CD4-positive, alpha-beta memory T cell (primary cell): Measurements from ENCODE around the gene CUBN. TPM values are rescaled to one million over a fixed set of nuclear protein-coding genes. Genes with fewer than 3 reads are reported as not detected.

Experiments used
- CTCF ChIA-PET: fragments of 350-600 bp; sonication (Branson Sonifier 250); formaldehyde crosslinking; loops from one replicate; lab custom pipeline; 2021; ENCODE audit warnings: inconsistent platforms; ENCODE audit not compliant: partially characterized antibody; lab: Charles Lee
- POLR2A ChIA-PET: fragments of 350-600 bp; sonication (Branson Sonifier 250); formaldehyde crosslinking; loops from one replicate; lab custom pipeline; 2021; ENCODE audit not compliant: partially characterized antibody; lab: Charles Lee
- DNase-seq, 5 donors: peaks; one replicate each; pipeline versions ENCODE4 v3.0.0 to v3.0.0-alpha.2; 2020 to 2022; ENCODE audit warnings: mixed read lengths in 1 of 5
- H3K27ac ChIP-seq: one replicate; pipeline ENCODE4 v1.7.0; 2013; ENCODE audit warnings: low read depth, low read length
- H3K27me3 ChIP-seq: 2 replicates; pipeline ENCODE4 v1.7.0; 2013; ENCODE audit warnings: mild to moderate bottlenecking, low read length, moderate library complexity; ENCODE audit not compliant: insufficient read depth
- H3K36me3 ChIP-seq: 2 replicates; pipeline ENCODE4 v1.7.0; 2013; ENCODE audit warnings: mild to moderate bottlenecking, low read length, moderate library complexity; ENCODE audit not compliant: insufficient read depth
- H3K4me1 ChIP-seq: 2 replicates; pipeline ENCODE4 v1.7.0; 2013; ENCODE audit warnings: mild to moderate bottlenecking, low read length, moderate library complexity; ENCODE audit not compliant: insufficient read depth
- H3K4me3 ChIP-seq, 2 donors: one replicate each; pipeline ENCODE4 v1.7.0; 2013; ENCODE audit warnings: low read length in 2 of 2, mild to moderate bottlenecking in 1 of 2
- H3K9me3 ChIP-seq, 2 donors: one replicate each; pipeline ENCODE4 v1.7.0; 2013; ENCODE audit warnings: low read length in 2 of 2, control low read depth in 1 of 2; ENCODE audit not compliant: control insufficient read depth in 1 of 2
- H3K27ac Mint-ChIP-seq, 7 donors: one replicate each; pipeline ENCODE4 v1.8.0; 2020 to 2021; ENCODE audit warnings: mixed read lengths in 7 of 7, mild to moderate bottlenecking in 6 of 7, inconsistent platforms in 3 of 7, moderate library complexity in 3 of 7
- H3K27me3 Mint-ChIP-seq, 2 donors: one replicate each; pipeline ENCODE4 v1.8.0; 2020 to 2021; ENCODE audit warnings: mixed read lengths in 2 of 2
- H3K36me3 Mint-ChIP-seq, 2 donors: one replicate each; pipeline ENCODE4 v1.8.0; 2020 to 2021; ENCODE audit warnings: mixed read lengths in 2 of 2, inconsistent platforms in 1 of 2, mild to moderate bottlenecking in 1 of 2
- H3K4me1 Mint-ChIP-seq, 4 donors: one replicate each; pipeline ENCODE4 v1.8.0; 2020 to 2021; ENCODE audit warnings: mixed read lengths in 4 of 4, mild to moderate bottlenecking in 1 of 4
- H3K4me3 Mint-ChIP-seq, 8 donors: one replicate each; pipeline ENCODE4 v1.8.0; 2020 to 2021; ENCODE audit warnings: mixed read lengths in 8 of 8, mild to moderate bottlenecking in 7 of 8, moderate library complexity in 6 of 8, inconsistent platforms in 3 of 8
- H3K9me3 Mint-ChIP-seq, 8 donors: one replicate each; pipeline ENCODE4 v1.8.0; 2020 to 2021; ENCODE audit warnings: mixed read lengths in 8 of 8, mild to moderate bottlenecking in 5 of 8, inconsistent platforms in 3 of 8, moderate library complexity in 1 of 8
- intact Hi-C: fragments of 100-400 bp; cut with micrococcal nuclease; formaldehyde crosslinking; loops from one replicate; pipeline ENCODE4 v1.15.1; 2023
- polyA plus RNA-seq, 2 donors: library from polyadenylated mRNA; unstranded; fragments of 300-500 nt; fragmentation: Illumina TruSeq; gene quantifications; one replicate each; pipeline ENCODE4 v1.2.3, GENCODE V29; 2021
- total RNA-seq, 2 experiments: library from RNA; stranded (reverse); gene quantifications; one replicate each; pipeline ENCODE4 v1.2.3, GENCODE V29; 2021

Gene CUBN
- total and polyA plus RNA-seq, 4 experiments from 2014 or later = 0.49 to 10.9 (median 8.5) TPM; not detected in 1

DNA sequence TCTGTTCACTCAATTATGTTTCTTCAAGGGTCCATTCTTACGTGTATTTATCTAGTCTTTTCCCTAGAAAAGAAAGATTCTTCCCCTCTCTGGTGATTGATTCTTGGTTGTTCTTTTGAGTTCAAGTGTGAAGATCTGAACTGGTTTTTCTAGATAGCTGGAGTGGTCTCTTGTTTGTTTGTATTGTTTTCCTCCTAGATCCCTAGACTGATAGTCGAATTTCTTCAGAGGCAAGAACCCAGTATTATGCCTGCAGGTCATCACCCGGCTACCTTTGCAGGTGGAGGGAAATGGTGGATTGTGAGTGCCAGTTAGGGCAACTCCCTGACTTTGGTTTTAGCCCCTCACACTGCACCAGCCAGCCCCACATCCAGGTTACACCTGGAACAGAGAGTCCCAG lies 310.2 kb downstream of the CUBN start:
- CTCF ChIA-PET = interaction anchor here (1.0 kb wide), 1 partner anchor 613 kb away, joined by 3 read pairs; no protein-coding TSS in a partner anchor
- Mint-ChIP-seq H3K27me3 (no peaks in the 10 kb centered on the region), H3K9me3 (peaks cover 0 to 20% (median 13%) of the 10 kb centered on the region in 8 donors), H3K4me3 (peak overlapping the region; percentile 14 to 66 (median 26)), H3K4me1 (peaks cover 19 to 44% (median 29%) of the 10 kb centered on the region in 4 donors), H3K36me3 (peaks cover 29 to 31% of the 10 kb centered on the region in 2 donors), H3K27ac (peak overlapping the region in 4 of 7 donors; percentile 13 to 58 (median 34))
- Histone ChIP-seq H3K9me3 (peaks cover 0 to 7% of the 10 kb centered on the region in 2 donors), H3K27ac (no peak overlapping the region), H3K4me3 (no peak overlapping the region), H3K27me3 (no peaks in the 10 kb centered on the region), H3K36me3 (no peaks in the 10 kb centered on the region), H3K4me1 (peaks cover 29% of the 10 kb centered on the region)
- intact Hi-C loops = loop anchor here (5.0 kb wide), 2 partner anchors 383 to 1722 kb away; partner anchors contain the start of genes RPP38 and TRDMT1
- POLR2A ChIA-PET = interaction anchor here (2.7 kb wide), 1 partner anchor 410 kb away, joined by 14 read pairs; the partner anchor contains the start of gene VIM
- DNase-seq = no peak

DNA sequence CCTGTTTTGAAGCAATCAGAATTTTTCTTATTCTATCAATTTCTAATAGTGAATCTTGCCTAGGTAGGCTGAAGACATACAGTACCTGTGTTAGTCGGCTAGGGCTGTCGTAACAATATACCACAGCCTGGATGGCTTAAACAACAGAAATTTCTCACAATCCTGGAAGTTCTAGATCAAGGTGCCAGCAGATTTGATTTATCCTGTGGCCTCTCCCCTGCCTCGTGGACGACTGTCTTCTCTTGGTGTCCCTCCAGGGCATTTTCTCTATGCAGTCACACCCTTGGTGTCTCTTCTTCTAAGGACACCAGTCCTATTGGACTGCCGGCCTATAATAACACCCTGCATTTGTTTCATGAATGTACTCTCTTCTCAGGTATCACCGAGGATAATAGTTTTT lies 310.6 kb downstream of the CUBN start:
- H3K4me1 ChIP-seq = peaks cover 31% of the 10 kb centered on the region
- Mint-ChIP-seq H3K27ac (peak overlapping the region in 2 of 7 donors; percentile 49 to 58), H3K27me3 (no peaks in the 10 kb centered on the region), H3K4me1 (peaks cover 19 to 45% (median 29%) of the 10 kb centered on the region in 4 donors), H3K4me3 (peak overlapping the region in 6 of 8 donors; percentile 14 to 97 (median 27)), H3K36me3 (peaks cover 29 to 31% of the 10 kb centered on the region in 2 donors), H3K9me3 (peaks cover 0 to 20% (median 13%) of the 10 kb centered on the region in 8 donors)
- POLR2A ChIA-PET = no interaction called here
- no peak overlapping the region for H3K27ac ChIP-seq
- CTCF ChIA-PET = no interaction called here
- H3K4me3 ChIP-seq = no peak overlapping the region
- no peaks in the 10 kb centered on the region for H3K36me3 ChIP-seq
- intact Hi-C loops = loop anchor here (5.0 kb wide), 2 partner anchors 383 to 1722 kb away; partner anchors contain the start of genes RPP38 and TRDMT1
- no peaks in the 10 kb centered on the region for H3K27me3 ChIP-seq
- H3K9me3 ChIP-seq = peaks cover 0 to 7% of the 10 kb centered on the region in 2 donors
- no peak for DNase-seq

DNA sequence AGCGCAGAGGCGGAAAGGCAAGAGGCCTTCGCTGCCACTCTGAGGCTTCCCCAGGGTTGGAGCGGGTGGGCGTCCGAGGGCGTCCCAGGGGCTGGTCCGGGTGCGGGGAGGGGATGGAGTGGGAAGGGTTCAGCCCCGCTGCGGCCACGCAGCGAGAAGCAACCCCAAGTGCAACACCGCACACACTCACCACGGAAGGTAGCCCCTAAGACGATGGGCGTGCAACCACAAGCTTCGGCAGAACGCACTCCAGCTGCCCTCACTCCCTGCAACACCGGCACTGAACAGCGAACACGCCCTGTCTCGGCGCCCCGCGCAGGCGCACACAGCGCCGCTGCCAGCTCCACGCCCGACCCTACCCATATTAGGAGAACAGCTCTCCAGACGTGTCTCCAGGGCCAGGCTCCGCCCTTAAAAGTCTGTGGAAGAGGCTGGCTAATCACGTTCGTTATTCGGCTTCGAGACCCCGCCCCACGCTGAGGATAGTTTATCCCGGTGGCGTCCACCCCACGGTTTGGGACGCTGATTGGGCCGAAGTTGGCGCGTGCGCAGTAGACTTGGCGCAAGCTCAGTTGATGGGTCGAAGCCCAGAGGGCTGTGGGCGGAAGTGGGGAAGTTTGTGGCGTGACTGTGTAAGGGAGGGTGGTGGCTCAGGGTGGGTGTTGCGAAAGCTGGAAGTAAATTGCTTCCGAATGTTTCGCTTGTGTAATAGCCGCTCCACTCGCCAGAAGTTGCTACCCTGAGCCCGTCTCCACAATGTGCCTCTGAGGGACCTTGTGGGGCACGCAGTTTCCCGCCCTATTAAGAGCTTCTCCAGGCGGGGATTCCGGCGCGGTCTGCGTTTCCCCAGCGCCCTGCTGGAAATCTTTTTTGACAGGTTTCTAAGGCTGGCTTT lies 312.2 kb downstream of the CUBN start, which contains the start of gene RSU1:
Gene RSU1, minus strand, starts transcription at position 300 of the 895 bp plus-strand sequence. CDS start 343 bp downstream, outside the sequence.
- Histone ChIP-seq H3K27ac (peak within 1 kb of the TSS; percentile 78), H3K36me3 (no peaks in the 10 kb centered on the region), H3K9me3 (peaks cover 0 to 7% of the 10 kb centered on the region in 2 donors), H3K4me1 (peaks cover 37% of the 10 kb centered on the region), H3K27me3 (no peaks in the 10 kb centered on the region), H3K4me3 (peak within 1 kb of the TSS; percentile 58 to 70)
- CTCF ChIA-PET = interaction anchor here (0.6 to 1.7 kb wide), 12 partner anchors 8 to 611 kb away, joined by 3 to 20 read pairs (median 4); partner anchors contain the start of genes PTER and VIM
- intact Hi-C loops = loop anchor here (1.0 to 5.0 kb wide), 11 partner anchors 30 to 1841 kb away; partner anchors contain the start of genes ARL5B, MINDY3, PTER and RPP38
- Mint-ChIP-seq H3K27ac (peak within 1 kb of the TSS; percentile 88 to 98 (median 96)), H3K4me1 (peaks cover 24 to 55% (median 35%) of the 10 kb centered on the region in 4 donors), H3K36me3 (peaks cover 23 to 27% of the 10 kb centered on the region in 2 donors), H3K9me3 (peaks cover 0 to 11% (median 9%) of the 10 kb centered on the region in 8 donors), H3K27me3 (no peaks in the 10 kb centered on the region), H3K4me3 (peak within 1 kb of the TSS; percentile 95 to 99 (median 97))
- POLR2A ChIA-PET = interaction anchor here (0.7 to 3.2 kb wide), 28 partner anchors 9 to 957 kb away, joined by 3 to 101 read pairs (median 5); partner anchors contain the start of genes MINDY3, PTER, STAM and TRDMT1
- peak; percentile 100 for DNase-seq

DNA sequence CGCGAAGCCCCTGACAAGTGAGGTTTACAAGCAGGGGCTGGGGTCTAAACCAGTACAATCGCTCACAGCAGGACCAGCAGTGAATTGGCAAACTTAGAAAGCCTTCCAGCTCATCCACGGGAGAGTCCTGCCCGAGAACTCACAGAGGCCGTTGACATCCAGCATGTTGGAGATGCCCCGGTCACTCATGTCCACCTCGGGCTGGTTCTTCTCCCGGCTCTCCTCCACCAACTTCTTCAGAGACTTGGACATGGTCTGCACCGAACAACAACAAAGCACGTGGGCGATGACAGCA lies 312.8 kb downstream of the CUBN start:
- H3K27me3 Mint-ChIP-seq = no peaks in the 10 kb centered on the region
- H3K36me3 ChIP-seq = no peaks in the 10 kb centered on the region
- peak overlapping the region; percentile 88 to 98 (median 96) for H3K27ac Mint-ChIP-seq
- H3K4me3 ChIP-seq = peak overlapping the region; percentile 58 to 70
- ChIA-PET POLR2A (interaction anchor here (0.7 to 3.2 kb wide), 22 partner anchors 9 to 956 kb away, joined by 3 to 101 read pairs (median 6); partner anchors contain the start of genes MINDY3, PTER, STAM and TRDMT1), CTCF (interaction anchor here (0.9 to 1.7 kb wide), 7 partner anchors 8 to 612 kb away, joined by 3 to 20 read pairs (median 5); partner anchors contain the start of genes PTER and VIM)
- peak overlapping the region; percentile 95 to 99 (median 97) for H3K4me3 Mint-ChIP-seq
- peaks cover 26 to 59% (median 37%) of the 10 kb centered on the region in 4 donors for H3K4me1 Mint-ChIP-seq
- no peaks in the 10 kb centered on the region for H3K27me3 ChIP-seq
- peaks cover 20 to 24% of the 10 kb centered on the region in 2 donors for H3K36me3 Mint-ChIP-seq
- peaks cover 0 to 1% of the 10 kb centered on the region in 2 donors for H3K9me3 ChIP-seq
- peak overlapping the region; percentile 74 for H3K27ac ChIP-seq
- DNase-seq = no peak
- intact Hi-C loops = loop anchor here (1.0 to 5.0 kb wide), 11 partner anchors 29 to 1842 kb away; partner anchors contain the start of genes ARL5B, MINDY3, PTER and RPP38
- H3K4me1 ChIP-seq = peaks cover 37% of the 10 kb centered on the region
- H3K9me3 Mint-ChIP-seq = peaks cover 0 to 5% (median 3%) of the 10 kb centered on the region in 8 donors

DNA sequence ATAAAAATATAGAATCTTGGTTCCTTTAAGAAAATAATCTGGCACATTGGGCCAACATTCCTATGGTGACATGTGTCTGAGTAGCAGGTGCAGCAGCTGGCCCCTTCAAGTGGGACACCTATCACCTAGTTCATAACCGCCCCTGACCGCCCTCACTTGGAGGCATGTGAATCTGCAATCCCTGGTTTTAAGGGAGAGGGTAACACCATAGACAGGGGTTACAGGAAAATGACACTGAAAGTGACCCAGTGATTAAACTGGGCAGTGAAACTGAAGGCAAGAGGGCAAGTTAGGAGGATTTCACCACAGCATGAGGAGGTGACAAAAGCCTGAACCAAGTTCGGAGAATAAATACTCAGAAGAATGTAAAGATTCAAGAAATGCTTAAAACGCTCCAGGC lies 313.4 kb downstream of the CUBN start:
- Mint-ChIP-seq H3K27me3 (no peaks in the 10 kb centered on the region), H3K27ac (peak overlapping the region; percentile 59 to 98 (median 88)), H3K4me1 (peaks cover 27 to 65% (median 40%) of the 10 kb centered on the region in 4 donors), H3K4me3 (peak overlapping the region; percentile 95 to 99 (median 97)), H3K36me3 (peaks cover 23 to 27% of the 10 kb centered on the region in 2 donors), H3K9me3 (peaks cover 0 to 3% (median 0%) of the 10 kb centered on the region in 8 donors)
- no peak for DNase-seq
- intact Hi-C loops = loop anchor here (2.0 to 5.0 kb wide), 6 partner anchors 37 to 1843 kb away; partner anchors contain the start of genes ARL5B, PTER, RPP38 and TRDMT1
- POLR2A ChIA-PET = interaction anchor here (1.2 to 3.2 kb wide), 9 partner anchors 15 to 956 kb away, joined by 3 to 101 read pairs (median 13); partner anchors contain the start of genes MINDY3, TRDMT1 and VIM
- H3K36me3 ChIP-seq = no peaks in the 10 kb centered on the region
- H3K27ac ChIP-seq = no peak overlapping the region
- H3K4me1 ChIP-seq = peaks cover 37% of the 10 kb centered on the region
- no peaks in the 10 kb centered on the region for H3K9me3 ChIP-seq
- H3K27me3 ChIP-seq = no peaks in the 10 kb centered on the region
- H3K4me3 ChIP-seq = peak overlapping the region in 1 of 2 donors; percentile 58
- CTCF ChIA-PET = interaction anchor here (0.9 to 1.5 kb wide), 2 partner anchors 12 to 27 kb away, joined by 3 to 5 read pairs; no protein-coding TSS in a partner anchor

DNA sequence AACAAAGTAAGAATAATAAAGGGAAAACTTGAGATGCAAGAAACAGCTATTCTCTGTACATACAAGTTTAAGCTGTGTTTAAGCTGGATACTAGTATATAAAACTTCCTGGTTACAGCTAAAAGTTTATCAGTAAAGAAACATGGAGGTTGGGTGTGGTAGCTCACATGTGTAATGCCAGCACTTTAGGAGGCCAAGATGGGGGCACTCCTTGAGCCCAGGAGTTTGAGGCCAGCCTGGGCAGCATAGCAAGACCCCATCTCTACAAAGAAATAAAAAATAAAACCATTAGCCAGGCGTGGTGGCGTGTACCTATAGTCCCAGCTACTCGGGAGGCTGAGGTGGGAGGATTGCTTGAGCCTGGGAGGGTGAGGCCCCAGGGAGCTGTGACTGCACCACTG lies 315.6 kb downstream of the CUBN start:
- no peak for DNase-seq
- H3K4me1 Mint-ChIP-seq = peaks cover 32 to 72% (median 47%) of the 10 kb centered on the region in 4 donors
- H3K27ac ChIP-seq = no peak overlapping the region
- intact Hi-C loops = no loop called here
- H3K4me3 Mint-ChIP-seq = no peak overlapping the region
- H3K4me3 ChIP-seq = no peak overlapping the region
- no peaks in the 10 kb centered on the region for H3K36me3 ChIP-seq
- peaks cover 0 to 3% (median 0%) of the 10 kb centered on the region in 8 donors for H3K9me3 Mint-ChIP-seq
- CTCF ChIA-PET = interaction anchor here (0.7 to 2.9 kb wide), 5 partner anchors 14 to 910 kb away, joined by 3 to 10 read pairs (median 5); no protein-coding TSS in a partner anchor
- H3K27me3 ChIP-seq = no peaks in the 10 kb centered on the region
- H3K9me3 ChIP-seq = no peaks in the 10 kb centered on the region
- POLR2A ChIA-PET = interaction anchor here (1.2 kb wide), 1 partner anchor 10 kb away, joined by 4 read pairs; no protein-coding TSS in a partner anchor
- peaks cover 37% of the 10 kb centered on the region for H3K4me1 ChIP-seq
- H3K27ac Mint-ChIP-seq = no peak overlapping the region
- peaks cover 23 to 40% of the 10 kb centered on the region in 2 donors for H3K36me3 Mint-ChIP-seq
- H3K27me3 Mint-ChIP-seq = no peaks in the 10 kb centered on the region
